Measurements from ENCODE around the gene COL18A1.

COL18A1 gene

DNA sequence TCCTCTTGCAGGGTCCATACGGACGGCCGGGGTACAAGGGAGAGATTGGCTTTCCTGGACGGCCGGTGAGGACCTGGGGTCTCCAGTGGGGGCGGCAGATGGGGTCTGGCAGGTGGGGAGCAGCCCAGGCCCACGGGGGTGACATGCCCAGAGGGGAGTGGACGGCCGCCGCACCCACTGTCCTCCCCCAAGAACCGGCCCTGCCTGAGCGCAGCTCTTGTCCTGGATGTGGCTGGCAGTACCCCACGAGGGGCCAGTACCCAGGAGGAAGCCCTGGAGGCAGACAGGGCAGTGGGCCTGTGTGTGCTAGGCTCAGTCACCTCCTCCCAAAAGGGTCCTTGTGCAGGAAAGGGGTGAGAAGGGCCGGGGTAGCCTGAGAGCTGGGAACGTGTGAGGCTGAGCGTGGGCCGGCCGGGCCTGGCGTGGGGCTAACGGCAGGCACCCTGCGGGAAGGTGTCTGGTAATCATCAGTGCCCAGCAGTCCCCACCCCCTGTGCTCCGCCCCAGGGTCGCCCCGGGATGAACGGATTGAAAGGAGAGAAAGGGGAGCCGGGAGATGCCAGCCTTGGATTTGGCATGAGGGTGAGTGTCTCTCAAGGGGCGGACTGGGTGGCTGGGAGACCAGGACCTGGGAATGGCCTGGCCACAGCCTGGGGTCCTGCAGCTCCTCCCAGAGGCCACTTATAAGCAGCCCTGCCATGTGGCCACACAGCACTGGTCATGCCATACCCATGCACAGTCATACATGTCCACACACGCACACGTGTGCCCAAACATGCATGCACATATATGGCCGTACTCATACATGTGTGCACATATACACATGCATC lies 90.1 kb downstream of the COL18A1 start:
- TF ChIP-seq CTCF (IDR thresholded peaks at IDR 0.05; ENCODE audit: low read depth, low read length, missing control alignments): no peak
- DNase-seq (ENCODE audit: low read depth): no peak
- in situ Hi-C loops (cut with HindIII; ENCODE audit: low sequenced_read_pairs): no loop called here
- H3K4me3 ChIP-seq (ENCODE audit: low read depth, low read length): no peak overlapping the region

DNA sequence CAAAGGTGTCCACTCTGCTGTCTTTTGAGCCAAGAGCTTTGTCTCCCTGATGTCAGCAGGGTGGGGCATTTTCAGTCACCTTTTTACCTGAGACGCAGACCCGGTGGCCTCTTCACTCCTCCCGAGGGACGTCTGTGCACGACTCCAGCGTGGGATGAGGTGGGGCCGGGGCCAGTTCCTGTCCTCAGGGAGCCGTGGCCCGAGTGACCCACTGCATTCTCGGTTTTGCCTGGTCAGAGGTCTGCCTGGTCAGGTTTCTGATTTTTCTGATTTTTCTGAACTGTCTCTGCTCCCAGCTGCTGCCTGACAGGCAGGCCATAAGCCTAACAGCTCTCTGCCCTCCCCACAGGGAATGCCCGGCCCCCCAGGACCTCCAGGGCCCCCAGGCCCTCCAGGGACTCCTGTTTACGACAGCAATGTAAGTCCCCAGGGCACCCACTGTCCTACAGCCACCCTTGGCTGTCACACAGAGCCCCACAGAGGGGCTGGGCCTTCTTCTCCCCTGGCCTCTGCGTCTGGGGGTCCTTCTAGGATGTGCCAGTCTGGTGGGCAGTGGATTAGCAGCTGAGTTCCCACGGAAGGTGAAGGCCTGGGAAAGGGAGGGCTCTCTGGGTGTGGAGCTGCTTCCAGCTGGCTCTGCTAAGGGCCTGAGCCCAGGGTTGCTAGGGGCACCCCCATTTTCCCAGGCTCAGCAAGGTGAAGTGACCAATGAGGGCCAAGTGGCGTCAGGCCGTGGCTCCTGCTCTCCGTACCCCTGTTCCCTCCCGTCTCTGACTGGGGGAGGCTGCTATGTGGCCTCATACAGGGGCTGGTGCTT lies 91.4 kb downstream of the COL18A1 start:
- no peak for DNase-seq (ENCODE audit: low read depth)
- in situ Hi-C loops (cut with HindIII; ENCODE audit: low sequenced_read_pairs): no loop called here
- TF ChIP-seq CTCF (IDR thresholded peaks at IDR 0.05; ENCODE audit: low read depth, low read length, missing control alignments): no peak
- H3K4me3 ChIP-seq (ENCODE audit: low read depth, low read length): no peak overlapping the region

DNA sequence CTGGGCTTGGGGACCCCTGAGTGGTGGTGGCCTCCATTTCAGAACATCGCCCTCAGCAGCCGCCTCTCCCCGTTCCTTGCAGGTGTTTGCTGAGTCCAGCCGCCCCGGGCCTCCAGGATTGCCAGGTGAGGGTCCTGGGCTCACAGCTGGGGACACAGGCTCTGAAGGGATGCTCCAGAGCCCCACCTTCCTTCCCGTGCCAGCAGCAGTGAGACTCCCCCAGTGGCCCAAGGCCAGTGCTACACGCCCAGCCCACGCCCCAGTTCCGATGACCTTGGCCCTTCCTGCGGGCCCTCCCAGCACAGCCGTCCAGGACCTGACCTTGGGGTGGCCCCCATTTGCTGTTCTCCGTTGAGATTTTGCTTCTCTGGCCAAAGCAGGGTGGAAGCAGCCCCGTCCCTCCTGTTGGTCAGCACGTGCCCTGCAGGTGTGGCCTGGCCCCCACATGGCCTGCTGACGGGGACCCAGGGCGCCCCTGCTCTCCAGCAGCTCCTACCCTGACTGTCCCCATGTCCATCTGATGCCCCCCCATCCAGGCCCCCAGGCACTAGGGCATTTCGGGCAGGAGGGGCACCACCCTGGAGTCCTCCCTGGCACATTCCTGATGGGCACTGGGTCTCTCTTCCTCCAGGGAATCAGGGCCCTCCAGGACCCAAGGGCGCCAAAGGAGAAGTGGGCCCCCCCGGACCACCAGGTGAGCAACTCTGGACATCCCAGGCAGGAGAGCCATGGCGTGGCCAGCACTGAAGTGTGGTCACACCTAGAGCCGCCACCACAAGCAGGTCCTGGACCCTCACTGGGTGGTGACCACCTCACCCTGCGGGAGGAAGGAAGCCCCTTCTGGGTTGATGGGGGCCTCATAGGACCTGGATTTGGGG lies 92.2 kb downstream of the COL18A1 start:
- H3K4me3 ChIP-seq (ENCODE audit: low read depth, low read length): no peak overlapping the region
- no peak for TF ChIP-seq CTCF (IDR thresholded peaks at IDR 0.05; ENCODE audit: low read depth, low read length, missing control alignments)
- no peak for DNase-seq (ENCODE audit: low read depth)
- in situ Hi-C loops (cut with HindIII; ENCODE audit: low sequenced_read_pairs): no loop called here

DNA sequence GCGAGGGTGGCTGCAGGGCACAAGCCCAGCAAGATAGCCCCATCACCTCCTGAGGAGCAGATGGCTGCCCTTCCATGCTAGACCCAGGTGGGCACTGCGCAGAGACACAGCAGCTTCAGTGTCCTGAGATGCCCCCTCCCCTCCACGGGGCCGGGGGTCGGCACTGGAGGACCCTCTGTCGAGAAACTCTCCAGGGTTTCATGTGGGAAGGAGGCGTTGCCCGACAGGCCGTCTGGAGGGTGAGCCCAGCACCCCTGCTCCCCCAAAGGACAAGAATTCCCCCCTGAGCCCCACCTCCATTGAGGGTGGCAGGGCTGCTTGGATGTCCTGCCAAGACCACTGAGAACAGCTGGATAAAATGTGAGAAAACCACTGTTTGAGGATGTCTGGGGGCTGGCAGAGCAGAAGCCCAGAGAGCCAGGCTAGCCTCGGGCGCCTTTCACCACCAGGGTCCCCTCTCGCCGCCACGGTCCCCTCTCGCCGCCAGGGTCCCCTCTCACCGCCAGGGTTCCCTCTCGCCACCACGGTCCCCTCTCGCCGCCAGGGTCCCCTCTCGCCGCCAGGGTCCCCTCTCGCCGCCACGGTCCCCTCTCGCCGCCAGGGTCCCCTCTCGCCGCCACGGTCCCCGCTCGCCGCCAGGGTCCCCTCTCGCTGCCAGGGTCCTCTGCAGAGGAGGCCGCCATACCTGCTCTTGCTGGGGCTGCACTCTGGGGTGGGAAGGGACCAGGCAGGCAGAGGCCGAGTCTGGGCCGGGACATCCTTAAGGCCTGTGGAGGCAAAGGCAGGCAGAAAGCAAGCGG lies 93.1 kb downstream of the COL18A1 start:
- H3K4me3 ChIP-seq (ENCODE audit: low read depth, low read length): no peak overlapping the region
- DNase-seq (ENCODE audit: low read depth): no peak
- no peak for TF ChIP-seq CTCF (IDR thresholded peaks at IDR 0.05; ENCODE audit: low read depth, low read length, missing control alignments)
- in situ Hi-C loops (cut with HindIII; ENCODE audit: low sequenced_read_pairs): no loop called here

DNA sequence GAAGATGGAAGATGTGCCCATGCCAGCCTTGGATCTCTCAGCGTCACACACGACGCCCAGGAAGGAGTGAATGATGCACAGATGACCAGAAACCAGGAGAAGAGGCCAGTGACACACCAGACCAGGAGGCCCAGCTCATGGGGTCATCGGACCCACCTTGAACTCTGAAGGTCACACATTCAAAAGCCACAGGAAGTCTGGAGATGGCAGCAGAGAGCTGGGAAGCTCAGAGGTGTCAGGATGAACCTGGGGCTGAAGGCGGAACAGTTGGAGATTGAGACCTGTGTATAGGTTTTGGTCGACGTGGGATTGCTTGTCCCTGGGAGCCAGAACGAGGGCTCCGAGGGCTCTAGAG lies 93.7 kb downstream of the COL18A1 start:
- in situ Hi-C loops (cut with HindIII; ENCODE audit: low sequenced_read_pairs): no loop called here
- TF ChIP-seq CTCF (IDR thresholded peaks at IDR 0.05; ENCODE audit: low read depth, low read length, missing control alignments): no peak
- DNase-seq (ENCODE audit: low read depth): no peak
- no peak overlapping the region for H3K4me3 ChIP-seq (ENCODE audit: low read depth, low read length)

All from astrocyte of the cerebellum (primary cell).